ENCODE measurements around the gene CCDC184. TPM values are rescaled to one million over a fixed set of nuclear protein-coding genes. Genes with fewer than 3 reads are reported as not detected.
A peak's percentile ranks its signal among the peaks of the same experiment; 100 is the strongest.

The CCDC184 gene
- total RNA-seq (2014; rRNA removed; shearing (Covaris generic)) (1.0 and 1.7 TPM in 2 replicates), polyA plus RNA-seq (2016; fragmentation: Nextera tagmentation; extraction: Ambion mirVana) (2.0 and 2.2 TPM in 2 replicates)

DNA sequence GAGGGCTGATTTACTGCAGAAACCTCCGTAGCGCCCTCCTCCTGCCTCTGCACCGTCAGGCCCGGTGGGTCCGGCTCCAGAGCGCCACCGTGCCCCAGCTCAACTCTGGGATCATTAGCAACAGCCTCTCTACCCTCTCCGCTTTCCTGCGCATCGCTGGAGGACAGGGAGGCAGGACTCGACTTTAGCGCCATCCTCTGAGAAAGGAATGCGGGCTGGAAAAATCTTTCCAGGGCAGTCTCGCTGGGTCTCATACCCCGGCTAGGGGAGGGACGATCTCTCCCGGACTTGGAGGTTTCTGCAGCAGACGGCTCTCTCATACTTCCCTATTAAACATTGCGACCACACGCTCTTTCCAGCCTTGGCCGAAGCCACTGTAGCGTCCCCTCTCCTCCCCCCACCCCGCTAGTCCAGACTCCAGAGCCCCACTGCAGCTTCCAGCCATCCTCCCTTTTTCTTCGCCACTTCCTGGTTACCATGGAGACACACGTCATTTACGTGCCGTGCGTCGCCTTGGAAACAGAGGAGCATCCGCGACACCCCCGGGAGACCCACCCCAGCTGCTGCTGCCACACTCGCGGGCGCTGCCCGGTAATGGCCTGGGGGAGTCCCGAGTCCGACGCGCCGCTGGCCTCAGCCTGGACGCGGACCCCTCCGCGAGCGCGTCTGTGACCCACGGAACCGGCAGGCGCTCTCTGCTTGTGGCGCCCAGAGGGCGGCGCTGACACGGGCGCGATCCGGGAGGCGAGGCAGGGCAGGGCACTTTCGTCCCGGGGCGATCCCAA, at the start of gene CCDC184:
TSS of gene CCDC184 (plus strand) at position 554 of the 785 bp plus-strand sequence. CDS start 479 bp downstream, outside the sequence.
- H3K27me3 ChIP-seq (replicated peaks; ENCODE audit: insufficient read depth) = peaks cover 17% of the 10 kb centered on the region

DNA sequence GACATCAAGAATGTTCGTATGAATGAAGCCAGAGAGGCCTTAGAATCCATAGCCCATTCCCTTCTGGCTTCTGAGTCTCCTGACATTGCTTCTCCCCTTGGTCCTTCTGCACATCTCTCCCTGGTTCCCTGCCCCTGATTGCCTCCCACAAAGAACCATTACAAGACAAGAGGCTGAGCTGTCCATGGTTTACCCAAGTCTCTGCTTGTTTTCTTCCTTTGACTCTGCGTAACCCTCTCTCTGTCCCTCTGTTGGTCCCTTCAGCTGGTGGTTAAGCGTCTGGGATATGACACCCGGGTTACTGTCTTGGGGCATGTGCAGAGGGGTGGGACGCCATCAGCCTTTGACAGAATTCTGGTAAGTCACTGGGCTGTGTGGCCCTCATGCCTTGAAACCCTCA, 48.4 kb upstream of the CCDC184 start:
- in situ Hi-C loops (cut with MboI) = no loop called here
- no peak for DNase-seq
- no peaks in the 10 kb centered on the region; the same call in 1 of the 2 replicates for H3K36me3 ChIP-seq (ENCODE audit: low read depth)
- no peaks in the 10 kb centered on the region for H3K9me3 ChIP-seq (ENCODE audit: low read depth)
- no peak overlapping the region for H3K4me2 ChIP-seq (ENCODE audit: unreplicated experiment)
- no peak overlapping the region for H3K9ac ChIP-seq
- H3F3A ChIP-seq (ENCODE audit: insufficient read depth) = no peaks in the 10 kb centered on the region
- H3K79me2 ChIP-seq (ENCODE audit: insufficient read depth) = no peaks in the 10 kb centered on the region
- no peak overlapping the region for H3K27ac ChIP-seq
- no peak overlapping the region for H3K4me3 ChIP-seq
- H4K20me1 ChIP-seq (ENCODE audit: insufficient read depth) = no peaks in the 10 kb centered on the region
- no peak for TF ChIP-seq EZH2phosphoT487 (IDR thresholded peaks at IDR 0.05; ENCODE audit: insufficient read depth, low read depth)
- no peaks in the 10 kb centered on the region for H3K9me2 ChIP-seq (ENCODE audit: insufficient read depth)
- WGBS, 2 experiments (ENCODE audit: low coverage in 1 of 2, low lambda C conversion rate in 2 of 2, missing lambda C conversion rate in 2 of 2) = 91 to 93% methylated on average over 5 of the region's 5 CpGs
- no peak overlapping the region for H2AFZ ChIP-seq
- H3K4me1 ChIP-seq (ENCODE audit: insufficient read depth) = no peaks in the 10 kb centered on the region
- no peaks in the 10 kb centered on the region for H3K27me3 ChIP-seq (replicated peaks; ENCODE audit: insufficient read depth)

More for the DNA sequence above, at the start of gene CCDC184:
- Histone ChIP-seq H3K79me2 (ENCODE audit: insufficient read depth) (no peaks in the 10 kb centered on the region), H3K4me1 (ENCODE audit: insufficient read depth) (peaks cover 15% of the 10 kb centered on the region), H3K4me2 (ENCODE audit: unreplicated experiment) (peak within 1 kb of the TSS; percentile 77), H2AFZ (peak within 1 kb of the TSS; percentile 88), H3K9me3 (ENCODE audit: low read depth) (no peaks in the 10 kb centered on the region), H3K9ac (peak within 1 kb of the TSS; percentile 64), H3K4me3 (peak within 1 kb of the TSS; percentile 85), H3F3A (ENCODE audit: insufficient read depth) (0 out of 2 replicates have a peak, but pooled peaks cover 8% of the 10 kb centered on the region), H3K36me3 (ENCODE audit: low read depth) (no peaks in the 10 kb centered on the region), H3K9me2 (ENCODE audit: insufficient read depth) (no peaks in the 10 kb centered on the region), H4K20me1 (ENCODE audit: insufficient read depth) (no peaks in the 10 kb centered on the region), H3K27ac (peak within 1 kb of the TSS; percentile 25)
- in situ Hi-C loops (cut with MboI) = no loop called here
- TF ChIP-seq EZH2 (IDR thresholded peaks at IDR 0.05; ENCODE audit: insufficient read depth, poor library complexity, severe bottlenecking) = no peak
- no peak for TF ChIP-seq EZH2phosphoT487 (IDR thresholded peaks at IDR 0.05; ENCODE audit: insufficient read depth, low read depth)
- 1% methylated on average over 48 to 59 of the region's 61 CpGs for WGBS, 2 experiments (ENCODE audit: low coverage in 1 of 2, low lambda C conversion rate in 2 of 2, missing lambda C conversion rate in 2 of 2)
- DNase-seq = peak; percentile 93

DNA sequence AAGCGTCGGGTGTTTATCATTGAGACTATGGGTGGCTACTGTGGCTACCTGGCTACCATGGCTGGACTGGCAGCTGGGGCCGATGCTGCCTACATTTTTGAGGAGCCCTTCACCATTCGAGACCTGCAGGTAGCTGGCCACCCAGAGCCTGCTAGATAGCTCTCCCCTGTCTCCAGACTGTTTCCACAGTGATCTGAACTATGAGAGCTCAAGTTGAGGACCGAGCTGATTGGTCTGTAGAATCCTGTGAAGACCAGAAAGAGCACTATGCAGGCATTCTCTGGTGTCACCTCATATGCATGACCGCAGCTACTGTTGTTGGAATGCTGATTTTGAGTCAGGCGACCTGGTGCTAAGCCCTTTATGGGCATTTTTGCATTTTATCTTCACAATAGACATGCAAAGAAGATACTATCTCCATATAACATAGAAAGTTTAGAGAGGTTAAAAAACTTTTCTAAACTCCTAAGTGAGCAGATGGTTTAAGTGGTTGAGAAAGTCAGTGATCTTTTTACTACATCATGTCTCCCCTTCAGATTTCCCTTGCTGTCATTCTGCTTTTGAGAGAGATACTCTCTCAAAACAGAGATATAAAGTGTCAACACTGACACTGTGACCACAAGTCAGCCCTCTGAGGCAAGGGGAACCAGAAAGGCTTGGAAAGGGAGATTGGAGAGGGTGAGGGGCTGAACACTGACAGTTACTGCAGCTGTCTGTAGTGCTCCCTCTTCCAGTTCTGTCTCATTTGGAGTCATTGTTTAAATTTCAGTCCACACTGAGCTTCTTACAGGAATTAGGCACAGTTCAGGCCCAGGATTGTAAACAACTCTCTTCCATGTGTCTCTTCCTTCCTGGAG, 40.4 kb upstream of the CCDC184 start:
- no peak overlapping the region for H2AFZ ChIP-seq
- no peaks in the 10 kb centered on the region for H3K9me3 ChIP-seq (ENCODE audit: low read depth)
- H3F3A ChIP-seq (ENCODE audit: insufficient read depth) = no peaks in the 10 kb centered on the region
- H4K20me1 ChIP-seq (ENCODE audit: insufficient read depth) = no peaks in the 10 kb centered on the region
- no peaks in the 10 kb centered on the region for H3K27me3 ChIP-seq (replicated peaks; ENCODE audit: insufficient read depth)
- TF ChIP-seq EZH2 (IDR thresholded peaks at IDR 0.05; ENCODE audit: insufficient read depth, poor library complexity, severe bottlenecking) (no peak), EZH2phosphoT487 (IDR thresholded peaks at IDR 0.05; ENCODE audit: insufficient read depth, low read depth) (no peak)
- H3K27ac ChIP-seq = no peak overlapping the region
- no peaks in the 10 kb centered on the region for H3K9me2 ChIP-seq (ENCODE audit: insufficient read depth)
- no peak overlapping the region for H3K4me3 ChIP-seq
- 71 to 77% methylated on average over 7 of the region's 7 CpGs for WGBS, 2 experiments (ENCODE audit: low coverage in 1 of 2, low lambda C conversion rate in 2 of 2, missing lambda C conversion rate in 2 of 2)
- H3K9ac ChIP-seq = no peak overlapping the region
- in situ Hi-C loops (cut with MboI) = no loop called here
- peaks cover 15% of the 10 kb centered on the region; the same call in 1 of the 2 replicates for H3K36me3 ChIP-seq (ENCODE audit: low read depth)
- no peaks in the 10 kb centered on the region for H3K4me1 ChIP-seq (ENCODE audit: insufficient read depth)
- no peak overlapping the region for H3K4me2 ChIP-seq (ENCODE audit: unreplicated experiment)
- DNase-seq = no peak
- no peaks in the 10 kb centered on the region for H3K79me2 ChIP-seq (ENCODE audit: insufficient read depth)

DNA sequence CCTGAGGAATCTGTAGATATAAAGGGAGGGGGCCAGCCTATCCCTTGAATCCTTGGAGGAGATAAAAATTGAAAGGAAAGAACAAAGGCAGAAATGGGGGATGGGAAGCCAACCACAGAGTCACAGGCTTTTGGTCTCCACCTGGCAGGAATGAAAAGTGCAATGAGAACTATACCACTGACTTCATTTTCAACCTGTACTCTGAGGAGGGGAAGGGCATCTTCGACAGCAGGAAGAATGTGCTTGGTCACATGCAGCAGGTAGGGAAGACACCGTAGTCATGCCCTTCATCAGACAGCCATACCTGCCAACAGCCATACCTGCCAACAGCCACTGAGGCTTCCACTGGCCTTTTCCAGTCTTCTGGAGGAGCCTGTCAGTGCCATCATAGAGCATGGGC, 39.5 kb upstream of the CCDC184 start:
- H2AFZ ChIP-seq = no peak overlapping the region
- no peaks in the 10 kb centered on the region for H3F3A ChIP-seq (ENCODE audit: insufficient read depth)
- no peak overlapping the region for H3K4me3 ChIP-seq
- no peak for DNase-seq
- 68 to 81% methylated on average over 2 of the region's 2 CpGs for WGBS, 2 experiments (ENCODE audit: low coverage in 1 of 2, low lambda C conversion rate in 2 of 2, missing lambda C conversion rate in 2 of 2)
- H3K9me2 ChIP-seq (ENCODE audit: insufficient read depth) = no peaks in the 10 kb centered on the region
- in situ Hi-C loops (cut with MboI) = no loop called here
- no peaks in the 10 kb centered on the region for H4K20me1 ChIP-seq (ENCODE audit: insufficient read depth)
- H3K9me3 ChIP-seq (ENCODE audit: low read depth) = no peaks in the 10 kb centered on the region
- no peak overlapping the region for H3K27ac ChIP-seq
- H3K36me3 ChIP-seq (ENCODE audit: low read depth) = peaks cover 18% of the 10 kb centered on the region; the same call in 1 of the 2 replicates
- no peaks in the 10 kb centered on the region for H3K4me1 ChIP-seq (ENCODE audit: insufficient read depth)
- no peak overlapping the region for H3K9ac ChIP-seq
- TF ChIP-seq EZH2phosphoT487 (IDR thresholded peaks at IDR 0.05; ENCODE audit: insufficient read depth, low read depth) = no peak
- TF ChIP-seq EZH2 (IDR thresholded peaks at IDR 0.05; ENCODE audit: insufficient read depth, poor library complexity, severe bottlenecking) = no peak
- H3K4me2 ChIP-seq (ENCODE audit: unreplicated experiment) = no peak overlapping the region
- no peaks in the 10 kb centered on the region for H3K79me2 ChIP-seq (ENCODE audit: insufficient read depth)
- no peaks in the 10 kb centered on the region for H3K27me3 ChIP-seq (replicated peaks; ENCODE audit: insufficient read depth)

Data from GM23248 (cell line).